GM23338 (cell line): ENCODE results near the gene C16orf74. TPM values are rescaled to one million over a fixed set of nuclear protein-coding genes. Genes with fewer than 3 reads are reported as not detected.

ENCODE experiments used
- ATAC-seq: fragments of 200-7000 bp; cut with Tn5 transposase; 3 replicates; pipeline ENCODE4 v1.9.1; 2020
- DNase-seq: peaks from one replicate; pipeline ENCODE4 v3.0.0-alpha.2; 2015; ENCODE audit warnings: low spot score
- H2AFZ ChIP-seq: fragments of 200-600 bp; sonication (generic); 2 replicates; pipeline ENCODE4 v1.8.0; 2016; ENCODE audit warnings: antibody characterized with exemption, mild to moderate bottlenecking, moderate library complexity
- H3F3A ChIP-seq: fragments of 200-600 bp; sonication (generic); replicated peaks from 2 replicates; pipeline ENCODE4 v1.8.0; 2017; ENCODE audit warnings: antibody characterized with exemption, mixed run types, low read depth
- H3K27ac ChIP-seq: fragments of 200-600 bp; sonication (generic); 2 replicates; pipeline ENCODE4 v1.6.1; 2016; ENCODE audit warnings: low read depth
- H3K27me3 ChIP-seq: fragments of 200-600 bp; sonication (generic); 2 replicates; pipeline ENCODE4 v1.8.0; 2016; ENCODE audit warnings: mild to moderate bottlenecking, mixed run types, moderate library complexity; ENCODE audit not compliant: insufficient read depth
- H3K36me3 ChIP-seq: fragments of 200-600 bp; sonication (generic); 2 replicates; pipeline ENCODE4 v1.8.0; 2016; ENCODE audit warnings: mild to moderate bottlenecking; ENCODE audit not compliant: insufficient read depth
- H3K4me1 ChIP-seq: fragments of 200-600 bp; sonication (generic); 2 replicates; pipeline ENCODE4 v1.8.0; 2016; ENCODE audit warnings: mild to moderate bottlenecking, moderate library complexity; ENCODE audit not compliant: insufficient read depth
- H3K4me2 ChIP-seq: fragments of 200-600 bp; sonication (generic); 2 replicates; pipeline ENCODE4 v1.7.1; 2017; ENCODE audit warnings: mixed run types
- H3K4me3 ChIP-seq: fragments of 200-600 bp; sonication (generic); 2 replicates; pipeline ENCODE4 v1.6.1; 2016; ENCODE audit warnings: mixed run types
- H3K79me2 ChIP-seq: fragments of 200-600 bp; sonication (generic); replicated peaks from 2 replicates; pipeline ENCODE4 v1.8.0; 2017; ENCODE audit warnings: mild to moderate bottlenecking; ENCODE audit not compliant: insufficient read depth
- H3K9me2 ChIP-seq: fragments of 200-600 bp; sonication (generic); 2 replicates; pipeline ENCODE4 v1.8.0; 2017; ENCODE audit not compliant: insufficient read depth
- H4K20me1 ChIP-seq: fragments of 200-600 bp; sonication (generic); replicated peaks from 2 replicates; pipeline ENCODE4 v1.8.0; 2017; ENCODE audit warnings: mild to moderate bottlenecking; ENCODE audit not compliant: insufficient read depth
- H3K27ac Mint-ChIP-seq: 2 replicates; pipeline ENCODE4 v1.8.0; 2020; ENCODE audit warnings: inconsistent platforms, mild to moderate bottlenecking, moderate library complexity, mixed read lengths
- H3K27me3 Mint-ChIP-seq: 3 replicates; pipeline ENCODE4 v1.8.0; 2022; ENCODE audit warnings: low read depth, mild to moderate bottlenecking, moderate library complexity, mixed read lengths, inconsistent platforms; ENCODE audit not compliant: insufficient read depth, poor library complexity
- H3K36me3 Mint-ChIP-seq: 3 replicates; pipeline ENCODE4 v1.8.0; 2021; ENCODE audit warnings: low read depth, mild to moderate bottlenecking, inconsistent platforms, moderate library complexity, mixed read lengths
- H3K4me1 Mint-ChIP-seq: 3 replicates; pipeline ENCODE4 v1.8.0; 2020; ENCODE audit warnings: mild to moderate bottlenecking, inconsistent platforms, mixed read lengths
- H3K4me3 Mint-ChIP-seq: 3 replicates; pipeline ENCODE4 v1.8.0; 2021; ENCODE audit warnings: moderate library complexity, mild to moderate bottlenecking, inconsistent platforms, mixed read lengths
- H3K9me3 Mint-ChIP-seq: 3 replicates; pipeline ENCODE4 v1.8.0; 2020; ENCODE audit warnings: moderate library complexity, mild to moderate bottlenecking, inconsistent platforms, mixed read lengths
- CREB1 ChIP-seq: fragments of 250-450 bp; sonication (Bioruptor Pico); IDR thresholded peaks from 2 replicates; pipeline ENCODE4 v1.5.0; 2020; ENCODE audit warnings: low read depth, mild to moderate bottlenecking, moderate library complexity
- EZH2 ChIP-seq: fragments of 200-600 bp; sonication (generic); IDR thresholded peaks from one replicate; pipeline ENCODE4 v1.8.0; 2017; ENCODE audit warnings: antibody characterized with exemption, mild to moderate bottlenecking, low read depth; ENCODE audit not compliant: unreplicated experiment
- EZH2phosphoT487 ChIP-seq: fragments of 200-600 bp; sonication (generic); IDR thresholded peaks from one replicate; pipeline ENCODE4 v1.8.1; 2018; ENCODE audit warnings: antibody characterized with exemption; ENCODE audit not compliant: unreplicated experiment
- JUNB ChIP-seq: IDR thresholded peaks from one replicate; pipeline ENCODE4 v1.6.1; 2016; ENCODE audit warnings: antibody characterized with exemption; ENCODE audit not compliant: unreplicated experiment
- NANOG ChIP-seq: IDR thresholded peaks from 2 replicates; pipeline ENCODE4 v1.6.1; 2016; ENCODE audit warnings: antibody characterized with exemption, borderline replicate concordance
- POLR2AphosphoS5 ChIP-seq: IDR thresholded peaks from 2 replicates; pipeline ENCODE4 v1.6.1; 2016; ENCODE audit warnings: antibody characterized with exemption, low read depth
- ZNF331 ChIP-seq: fragments of 250-450 bp; sonication (Bioruptor Pico); IDR thresholded peaks from 2 replicates; pipeline ENCODE4 v1.5.0; 2020; ENCODE audit warnings: low read depth, mild to moderate bottlenecking, moderate library complexity
- polyA plus RNA-seq: library from polyadenylated mRNA; unstranded; fragments of >200 nt; fragmentation: Nextera tagmentation; extraction: Ambion mirVana; gene quantifications from 2 replicates; pipeline ENCODE4 v1.2.1, GENCODE V29; 2016
- total RNA-seq: library from RNA; depleted of rRNA; stranded (reverse); fragments of >200 nt; shearing (Covaris generic); gene quantifications from 2 replicates; pipeline ENCODE4 v1.2.3, GENCODE V29; 2014
- TF ChIP-seq, protein P1 (sequence below), 2 experiments: fragments of 200-600 bp in 1 of 2; sonication (generic) in 1 of 2; conservative IDR thresholded peaks; 2 replicates each; pipeline versions ENCODE4 v1.5.1 to v1.6.1; 2016 to 2017; ENCODE audit warnings: antibody characterized with exemption in 2 of 2, low read depth in 2 of 2, mild to moderate bottlenecking in 2 of 2, moderate library complexity in 1 of 2
- TF ChIP-seq, protein P2 (sequence below): IDR thresholded peaks from 2 replicates; pipeline ENCODE4 v1.6.1; 2016; ENCODE audit warnings: antibody characterized with exemption
- TF ChIP-seq, protein P3 (sequence below): IDR thresholded peaks from one replicate; pipeline ENCODE4 v1.6.1; 2018; ENCODE audit warnings: antibody characterized with exemption; ENCODE audit not compliant: unreplicated experiment

C16orf74 gene
- total and polyA plus RNA-seq, 2 experiments from 2014 or later: 12.1 to 19.1 TPM

DNA sequence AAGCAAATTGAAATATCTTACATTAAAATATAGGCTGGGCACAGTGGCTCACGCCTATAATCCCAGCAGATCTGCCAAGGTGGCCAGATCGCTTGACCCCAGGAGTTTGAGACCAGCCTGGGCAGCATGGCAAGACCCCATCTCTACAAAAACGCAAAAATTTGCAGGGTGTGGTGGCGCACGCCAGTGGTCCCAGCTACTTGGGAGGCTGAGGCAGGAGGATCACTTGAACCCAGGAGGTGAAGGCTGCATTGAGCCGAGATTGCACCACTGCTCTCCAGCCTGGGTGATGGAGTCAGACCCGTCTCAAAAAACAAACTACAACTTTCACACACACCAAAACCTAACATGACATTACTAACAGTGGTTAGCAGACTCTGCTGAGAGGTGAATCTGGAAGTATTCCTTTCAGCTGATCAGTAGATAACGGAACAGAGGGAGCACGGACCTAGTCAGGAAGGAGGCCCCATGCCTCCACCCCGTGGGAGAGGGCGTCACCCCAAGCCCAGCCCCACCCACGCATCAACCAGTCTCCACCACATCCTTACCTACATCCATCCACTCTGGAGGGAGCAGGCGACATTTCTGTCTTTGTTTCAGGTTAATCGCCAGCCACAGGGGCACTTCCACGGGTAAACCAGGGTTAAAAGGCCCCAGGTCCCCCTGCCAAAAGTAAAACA lies 63.8 kb downstream of the C16orf74 start:
- H3K4me1 ChIP-seq: peaks cover 13% of the 10 kb centered on the region; the same call in 1 of the 2 replicates
- no peak overlapping the region for H2AFZ ChIP-seq
- no peaks in the 10 kb centered on the region for H3K36me3 ChIP-seq
- no peak for DNase-seq
- peaks cover 48% of the 10 kb centered on the region for H3K79me2 ChIP-seq
- no peaks in the 10 kb centered on the region for H3K9me2 ChIP-seq
- H3K4me3 ChIP-seq: peak overlapping the region; percentile 78; the same call in 1 of the 2 replicates
- 0 out of 2 replicates have a peak overlapping the region, but pooled peaks have one; percentile 70 for H3K27ac Mint-ChIP-seq
- no peak for ATAC-seq
- peaks cover 17% of the 10 kb centered on the region for H3K27me3 Mint-ChIP-seq
- H3K4me1 Mint-ChIP-seq: peaks cover 26% of the 10 kb centered on the region
- H3K4me2 ChIP-seq: peak overlapping the region; percentile 88
- peaks cover 19% of the 10 kb centered on the region for H4K20me1 ChIP-seq
- TF ChIP-seq NANOG: no peak
- no peak for TF ChIP-seq CREB1 (CRISPR knock-in tag)
- TF ChIP-seq, protein P1, sequence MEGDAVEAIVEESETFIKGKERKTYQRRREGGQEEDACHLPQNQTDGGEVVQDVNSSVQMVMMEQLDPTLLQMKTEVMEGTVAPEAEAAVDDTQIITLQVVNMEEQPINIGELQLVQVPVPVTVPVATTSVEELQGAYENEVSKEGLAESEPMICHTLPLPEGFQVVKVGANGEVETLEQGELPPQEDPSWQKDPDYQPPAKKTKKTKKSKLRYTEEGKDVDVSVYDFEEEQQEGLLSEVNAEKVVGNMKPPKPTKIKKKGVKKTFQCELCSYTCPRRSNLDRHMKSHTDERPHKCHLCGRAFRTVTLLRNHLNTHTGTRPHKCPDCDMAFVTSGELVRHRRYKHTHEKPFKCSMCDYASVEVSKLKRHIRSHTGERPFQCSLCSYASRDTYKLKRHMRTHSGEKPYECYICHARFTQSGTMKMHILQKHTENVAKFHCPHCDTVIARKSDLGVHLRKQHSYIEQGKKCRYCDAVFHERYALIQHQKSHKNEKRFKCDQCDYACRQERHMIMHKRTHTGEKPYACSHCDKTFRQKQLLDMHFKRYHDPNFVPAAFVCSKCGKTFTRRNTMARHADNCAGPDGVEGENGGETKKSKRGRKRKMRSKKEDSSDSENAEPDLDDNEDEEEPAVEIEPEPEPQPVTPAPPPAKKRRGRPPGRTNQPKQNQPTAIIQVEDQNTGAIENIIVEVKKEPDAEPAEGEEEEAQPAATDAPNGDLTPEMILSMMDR (conservative IDR thresholded peaks at IDR 0.05; ENCODE audit: low read depth in 2 of 2): no peak
- TF ChIP-seq EZH2: no peak
- no peak for TF ChIP-seq EZH2phosphoT487
- no peak for TF ChIP-seq JUNB
- TF ChIP-seq, protein P2, sequence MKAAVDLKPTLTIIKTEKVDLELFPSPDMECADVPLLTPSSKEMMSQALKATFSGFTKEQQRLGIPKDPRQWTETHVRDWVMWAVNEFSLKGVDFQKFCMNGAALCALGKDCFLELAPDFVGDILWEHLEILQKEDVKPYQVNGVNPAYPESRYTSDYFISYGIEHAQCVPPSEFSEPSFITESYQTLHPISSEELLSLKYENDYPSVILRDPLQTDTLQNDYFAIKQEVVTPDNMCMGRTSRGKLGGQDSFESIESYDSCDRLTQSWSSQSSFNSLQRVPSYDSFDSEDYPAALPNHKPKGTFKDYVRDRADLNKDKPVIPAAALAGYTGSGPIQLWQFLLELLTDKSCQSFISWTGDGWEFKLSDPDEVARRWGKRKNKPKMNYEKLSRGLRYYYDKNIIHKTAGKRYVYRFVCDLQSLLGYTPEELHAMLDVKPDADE: no peak
- TF ChIP-seq, protein P3, sequence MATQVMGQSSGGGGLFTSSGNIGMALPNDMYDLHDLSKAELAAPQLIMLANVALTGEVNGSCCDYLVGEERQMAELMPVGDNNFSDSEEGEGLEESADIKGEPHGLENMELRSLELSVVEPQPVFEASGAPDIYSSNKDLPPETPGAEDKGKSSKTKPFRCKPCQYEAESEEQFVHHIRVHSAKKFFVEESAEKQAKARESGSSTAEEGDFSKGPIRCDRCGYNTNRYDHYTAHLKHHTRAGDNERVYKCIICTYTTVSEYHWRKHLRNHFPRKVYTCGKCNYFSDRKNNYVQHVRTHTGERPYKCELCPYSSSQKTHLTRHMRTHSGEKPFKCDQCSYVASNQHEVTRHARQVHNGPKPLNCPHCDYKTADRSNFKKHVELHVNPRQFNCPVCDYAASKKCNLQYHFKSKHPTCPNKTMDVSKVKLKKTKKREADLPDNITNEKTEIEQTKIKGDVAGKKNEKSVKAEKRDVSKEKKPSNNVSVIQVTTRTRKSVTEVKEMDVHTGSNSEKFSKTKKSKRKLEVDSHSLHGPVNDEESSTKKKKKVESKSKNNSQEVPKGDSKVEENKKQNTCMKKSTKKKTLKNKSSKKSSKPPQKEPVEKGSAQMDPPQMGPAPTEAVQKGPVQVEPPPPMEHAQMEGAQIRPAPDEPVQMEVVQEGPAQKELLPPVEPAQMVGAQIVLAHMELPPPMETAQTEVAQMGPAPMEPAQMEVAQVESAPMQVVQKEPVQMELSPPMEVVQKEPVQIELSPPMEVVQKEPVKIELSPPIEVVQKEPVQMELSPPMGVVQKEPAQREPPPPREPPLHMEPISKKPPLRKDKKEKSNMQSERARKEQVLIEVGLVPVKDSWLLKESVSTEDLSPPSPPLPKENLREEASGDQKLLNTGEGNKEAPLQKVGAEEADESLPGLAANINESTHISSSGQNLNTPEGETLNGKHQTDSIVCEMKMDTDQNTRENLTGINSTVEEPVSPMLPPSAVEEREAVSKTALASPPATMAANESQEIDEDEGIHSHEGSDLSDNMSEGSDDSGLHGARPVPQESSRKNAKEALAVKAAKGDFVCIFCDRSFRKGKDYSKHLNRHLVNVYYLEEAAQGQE: no peak
- TF ChIP-seq POLR2AphosphoS5: no peak
- TF ChIP-seq ZNF331 (CRISPR knock-in tag): no peak
- H3K36me3 Mint-ChIP-seq: peaks cover 26% of the 10 kb centered on the region
- H3K27me3 ChIP-seq: no peaks in the 10 kb centered on the region
- H3K9me3 Mint-ChIP-seq: no peaks in the 10 kb centered on the region
- H3K4me3 Mint-ChIP-seq: peak overlapping the region; percentile 85
- peaks cover 9% of the 10 kb centered on the region; the same call in 1 of the 2 replicates for H3F3A ChIP-seq
- no peak overlapping the region for H3K27ac ChIP-seq
